ENCODE results near the gene RABGAP1.

RABGAP1 gene

DNA sequence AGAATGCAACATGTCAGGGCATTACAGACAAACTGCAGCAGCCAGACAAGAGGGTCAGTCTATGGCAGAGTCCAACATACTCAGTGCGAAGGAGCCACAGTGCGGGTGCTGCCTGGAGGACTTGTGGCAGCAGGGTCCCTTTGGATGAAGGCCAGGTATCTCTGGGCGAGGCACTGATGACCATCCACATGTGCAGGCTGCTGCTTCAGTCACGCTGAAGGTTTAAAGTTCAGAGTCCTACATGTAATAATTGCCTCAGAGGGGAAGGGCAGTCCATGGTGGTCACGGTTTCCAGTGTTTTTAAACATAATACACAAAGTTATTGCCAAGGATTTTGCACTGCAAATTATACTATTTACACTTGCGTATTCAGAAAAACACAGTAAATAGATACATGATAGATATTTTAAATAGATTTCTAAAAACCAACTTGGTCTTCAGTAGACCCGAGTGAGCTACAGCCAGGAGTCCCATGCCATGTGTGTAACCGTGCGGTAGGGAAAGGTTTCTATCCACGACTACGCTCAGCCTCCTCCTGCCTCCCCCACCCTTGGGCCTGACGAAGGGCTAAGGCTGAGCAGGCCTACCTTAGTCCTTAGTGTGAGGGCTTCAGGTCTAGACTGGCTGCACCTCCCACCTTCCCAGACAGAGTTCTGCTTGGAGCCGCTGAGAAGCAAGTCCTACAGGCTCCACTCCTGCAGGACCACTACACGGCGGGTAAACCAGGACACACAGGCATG, 168.9 kb downstream of the RABGAP1 start:
- no peak for DNase-seq (ENCODE audit: low read depth, low spot score)

DNA sequence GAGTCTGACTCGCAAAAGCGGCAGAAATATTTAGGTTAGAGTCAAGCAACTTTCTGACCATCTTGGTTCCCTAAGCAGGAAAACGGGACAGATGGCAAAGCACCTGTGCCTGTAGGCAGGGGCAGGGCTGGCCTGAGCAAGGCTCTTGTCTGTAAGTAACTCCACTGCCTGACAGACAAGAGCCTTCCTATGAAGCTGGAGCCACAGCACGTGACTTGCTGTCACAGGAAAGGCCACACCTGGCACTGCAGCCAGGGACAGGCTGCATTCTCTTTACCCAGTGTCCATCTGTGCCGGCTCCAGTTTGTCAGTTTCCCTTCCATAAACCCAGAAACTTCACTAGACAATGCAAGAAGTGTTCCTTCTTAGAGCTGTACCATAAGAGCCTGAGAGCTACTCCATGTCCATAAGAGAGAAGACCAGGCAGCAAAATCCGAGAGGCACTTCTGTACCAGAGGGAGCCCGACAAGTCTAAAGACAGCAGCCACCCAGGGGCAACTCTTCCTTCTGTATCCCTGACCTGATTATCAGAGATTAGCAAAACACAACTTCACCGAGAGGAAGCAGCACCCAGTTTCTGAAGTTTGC, 170.7 kb downstream of the RABGAP1 start:
- no peak for DNase-seq (ENCODE audit: low read depth, low spot score)

DNA sequence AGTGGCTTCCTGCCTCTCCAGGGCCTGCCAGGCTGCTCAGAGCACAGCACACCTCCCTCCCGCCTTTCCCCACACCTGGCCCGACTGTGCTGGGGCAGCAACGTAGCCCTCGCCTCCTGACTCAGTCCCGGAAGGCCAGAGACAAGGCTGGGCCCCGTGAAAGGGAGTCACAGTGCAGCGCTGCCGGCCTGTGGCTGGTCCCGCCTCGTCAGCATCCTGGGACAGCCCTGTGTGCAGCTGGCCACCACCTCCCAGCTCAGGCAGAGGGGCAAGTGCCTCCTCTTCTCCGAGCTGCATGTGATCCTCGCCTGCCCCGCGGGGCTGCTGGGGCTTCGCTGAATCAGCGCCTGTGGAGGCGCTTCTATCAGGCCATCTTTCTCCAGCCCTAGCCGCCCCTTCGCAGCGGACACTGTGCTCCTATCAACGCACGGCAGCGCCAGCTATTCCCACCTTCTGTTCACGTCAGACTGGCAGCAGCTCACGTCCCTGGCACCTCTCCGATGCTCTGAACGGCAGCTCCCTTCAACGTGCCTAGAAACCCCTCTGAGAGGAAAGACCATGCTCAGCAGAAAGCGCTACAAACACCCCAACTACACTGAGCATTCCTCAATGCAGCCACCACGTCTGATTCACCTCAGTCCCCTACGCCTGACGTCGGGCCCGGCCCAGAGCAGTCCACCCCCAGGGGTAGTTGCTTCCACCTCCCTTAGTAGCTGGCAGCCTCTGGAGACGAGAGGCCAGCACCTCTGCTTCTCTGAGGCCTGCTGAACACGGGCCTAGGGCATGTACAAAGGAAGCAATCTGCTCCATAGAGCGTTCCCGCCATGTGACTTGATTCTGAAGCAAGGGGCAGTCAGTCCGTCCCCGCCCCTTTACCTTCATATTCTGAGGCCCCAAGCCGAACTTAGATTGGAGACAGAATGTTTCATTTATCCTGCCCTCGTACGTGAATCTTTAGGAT, 171.5 kb downstream of the RABGAP1 start:
- no peak for DNase-seq (ENCODE audit: low read depth, low spot score)

DNA sequence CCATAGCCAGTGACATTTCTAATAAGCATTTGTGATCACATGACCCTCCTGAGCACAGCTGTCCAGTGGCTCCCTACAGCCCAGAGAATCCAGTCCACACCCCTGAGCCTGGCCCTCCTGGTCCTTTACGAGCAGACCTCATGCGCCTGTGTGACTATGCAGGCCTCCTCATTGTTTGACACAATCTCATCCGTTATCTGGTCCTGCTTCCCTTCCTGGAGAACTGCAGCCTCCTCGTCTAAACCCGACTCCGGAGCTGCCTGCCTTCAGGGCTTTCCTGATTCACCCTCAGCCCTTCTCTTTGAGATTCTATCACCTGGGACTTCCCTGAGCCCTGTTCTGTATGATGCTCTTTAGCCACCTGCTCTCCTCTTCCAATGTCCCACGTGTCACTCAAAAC, 172.4 kb downstream of the RABGAP1 start:
- DNase-seq (ENCODE audit: low read depth, low spot score) = no peak

DNA sequence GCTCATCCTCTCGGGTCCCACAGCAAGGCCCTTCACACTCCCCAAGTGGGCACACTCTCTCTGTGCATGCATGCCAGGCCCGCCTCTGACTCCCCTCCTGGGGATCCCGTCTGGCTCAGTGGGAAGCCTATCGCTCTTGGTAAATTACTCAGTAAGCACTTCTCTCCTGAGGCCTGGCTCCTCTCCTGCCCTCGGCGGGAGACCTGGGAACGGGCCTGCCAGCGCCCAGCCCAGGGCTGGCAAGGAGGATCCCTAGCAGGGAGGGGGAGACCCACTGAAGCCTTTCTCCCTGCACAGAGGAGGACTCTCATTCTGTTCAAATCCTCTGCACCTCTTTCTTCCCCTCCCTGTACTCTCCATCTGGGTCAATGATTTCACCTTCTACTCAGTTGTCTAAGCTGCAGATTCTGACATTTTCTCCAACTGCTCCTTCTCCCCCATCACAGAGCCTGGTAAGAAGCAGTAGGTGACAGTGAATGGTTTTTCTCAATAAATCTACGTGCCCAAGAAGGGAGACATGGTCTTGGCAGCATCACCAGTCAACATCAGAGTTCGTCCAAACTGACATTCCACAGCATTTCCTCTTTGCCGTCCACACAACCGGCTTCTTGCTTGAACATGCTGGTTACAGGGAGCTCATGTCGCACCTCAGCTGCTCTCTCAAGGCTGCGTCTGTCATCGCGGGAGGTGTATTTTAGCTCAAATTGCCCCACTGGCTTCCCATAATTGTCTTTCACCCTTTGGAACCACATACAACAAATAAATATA, 174.5 kb downstream of the RABGAP1 start:
- no peak for DNase-seq (ENCODE audit: low read depth, low spot score)

DNA sequence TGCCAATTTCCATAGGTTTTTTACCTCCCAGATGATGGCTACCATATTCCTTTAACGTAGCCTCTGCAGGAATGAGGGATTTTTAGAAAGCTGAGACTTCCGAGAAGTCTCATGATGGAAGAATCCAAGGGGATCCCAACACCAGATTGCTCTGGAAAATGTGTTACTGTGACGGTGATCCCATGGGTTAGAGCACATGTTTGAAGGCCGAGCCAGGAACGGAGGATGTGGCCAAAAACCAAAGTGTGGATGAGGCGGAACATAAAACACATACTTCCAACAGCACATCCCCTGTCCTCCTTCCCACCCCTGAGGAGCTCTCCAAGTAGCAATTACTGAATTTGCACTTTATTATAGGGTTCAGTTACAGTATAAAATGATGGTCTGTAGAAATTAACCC, 175.2 kb downstream of the RABGAP1 start:
- DNase-seq (ENCODE audit: low read depth, low spot score) = no peak

DNA sequence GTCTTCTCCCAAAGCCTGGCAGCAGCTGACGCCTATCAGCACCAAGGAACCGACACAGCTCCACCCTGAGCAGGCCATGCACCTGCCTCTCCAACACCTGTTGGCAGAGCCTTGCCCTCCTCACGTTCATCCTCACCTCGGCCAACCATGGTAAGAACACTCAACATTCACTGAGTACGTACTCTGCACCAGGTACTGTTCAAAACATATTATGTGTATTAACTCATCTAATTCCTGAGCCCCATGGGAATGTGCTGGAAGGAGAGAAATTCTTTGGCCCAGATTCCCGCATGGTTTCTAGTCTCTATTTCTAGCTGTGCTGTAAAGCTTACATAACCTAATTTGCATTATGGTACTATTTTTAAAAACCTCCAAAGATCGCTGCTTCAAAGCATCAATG, 178.7 kb downstream of the RABGAP1 start:
- no peak for DNase-seq (ENCODE audit: low read depth, low spot score)

DNA sequence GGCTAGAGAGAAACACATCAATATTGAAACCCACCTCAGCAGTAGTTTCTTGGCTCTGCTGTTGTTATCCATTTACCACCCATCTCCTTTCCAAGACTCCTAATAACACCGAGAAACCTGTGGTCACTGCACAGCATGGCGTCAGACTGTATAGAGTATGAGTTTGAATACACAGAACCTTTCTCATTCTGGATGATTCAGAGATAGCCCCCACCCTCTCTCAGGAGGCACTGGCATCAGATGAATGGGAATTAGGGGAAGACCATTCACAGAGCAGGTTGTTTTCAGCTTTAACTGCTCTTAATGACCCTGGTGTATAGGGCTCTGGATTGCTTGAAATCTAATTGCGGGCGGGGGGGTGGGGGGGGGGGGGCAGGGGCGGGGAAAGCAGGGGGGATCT, 179.3 kb downstream of the RABGAP1 start:
- DNase-seq (ENCODE audit: low read depth, low spot score) = no peak

DNA sequence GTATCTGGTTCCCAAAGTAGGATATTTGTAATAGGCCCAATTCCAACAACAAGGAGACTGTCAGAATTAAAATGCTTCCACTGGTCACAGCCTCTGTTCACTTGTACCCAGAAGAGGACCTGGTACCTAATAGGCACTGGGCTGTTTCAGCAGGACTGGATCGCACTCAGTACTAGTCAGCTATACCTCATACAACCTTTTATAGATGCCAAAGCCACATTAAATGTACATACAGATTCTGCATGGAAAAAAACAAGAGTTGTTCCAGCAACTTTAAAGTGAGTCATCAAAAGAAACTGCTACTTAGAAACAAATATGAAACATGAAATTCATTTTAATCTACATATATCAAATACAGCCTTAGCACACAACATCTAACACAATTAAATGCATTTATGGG, 180.1 kb downstream of the RABGAP1 start:
- no peak for DNase-seq (ENCODE audit: low read depth, low spot score)

DNA sequence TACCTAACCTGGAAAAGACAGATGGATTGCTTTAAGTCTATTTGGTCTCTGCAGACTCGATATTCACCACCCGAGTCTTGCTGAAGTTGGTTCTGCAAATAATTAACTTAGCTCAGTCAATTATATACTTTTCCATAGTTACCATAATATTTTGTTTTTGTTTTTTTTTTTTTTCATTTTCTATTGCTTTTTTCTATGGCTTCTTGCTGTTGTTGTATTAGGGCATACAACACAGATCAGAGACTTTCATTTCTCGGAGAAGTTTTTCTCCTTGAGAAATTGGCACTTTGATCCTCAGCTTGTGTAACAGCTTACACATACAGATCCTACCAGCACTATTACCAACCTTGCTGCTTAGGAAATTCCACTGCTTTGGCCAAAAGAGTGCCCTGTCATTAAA, 180.6 kb downstream of the RABGAP1 start:
- no peak for DNase-seq (ENCODE audit: low read depth, low spot score)

DNA sequence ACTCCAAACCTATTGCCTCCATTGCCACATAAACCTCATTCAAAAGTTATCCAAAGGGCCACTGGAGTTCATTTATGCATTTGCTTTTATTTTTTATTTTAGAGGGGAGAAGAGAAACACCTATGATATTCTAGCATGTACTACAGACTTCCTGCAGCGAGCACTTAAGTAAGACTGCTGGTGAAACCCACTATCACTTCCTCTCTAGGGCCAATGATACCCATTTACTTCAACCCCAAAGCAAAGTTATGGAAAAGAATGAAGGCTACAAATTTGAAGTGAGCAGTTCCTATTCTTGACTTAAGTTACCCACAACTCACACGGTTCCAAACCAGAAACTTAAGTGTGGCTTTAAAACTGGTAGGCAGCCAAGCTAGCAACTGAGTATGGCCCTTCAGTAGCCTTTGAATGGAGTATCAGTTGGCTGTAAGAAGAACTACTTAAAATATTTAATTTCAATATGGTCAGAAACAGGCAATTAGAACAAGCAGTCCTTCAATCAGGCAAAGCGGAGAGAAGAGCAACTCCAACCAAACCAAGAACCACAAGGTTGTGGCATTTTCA, 186.8 kb downstream of the RABGAP1 start:
- DNase-seq (ENCODE audit: low read depth, low spot score) = no peak

DNA sequence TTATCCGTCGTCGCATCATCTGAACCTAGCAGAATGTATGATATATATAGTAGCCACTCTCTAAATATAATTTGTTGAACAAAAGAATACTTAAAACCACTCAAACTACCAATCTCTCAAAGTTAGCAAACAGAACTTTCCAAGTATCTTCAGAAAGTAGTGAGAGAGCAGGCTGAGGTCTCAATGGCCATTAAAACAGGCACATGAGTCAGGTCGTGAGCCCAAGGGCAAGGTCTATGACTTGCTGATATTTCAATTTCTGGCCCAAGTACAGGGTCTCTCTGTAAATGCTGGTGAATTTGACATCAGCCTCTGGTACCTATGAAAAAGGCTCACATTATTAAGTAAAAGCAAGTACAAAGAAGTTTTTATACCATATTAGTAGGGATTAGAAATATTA, 187.8 kb downstream of the RABGAP1 start:
- no peak for DNase-seq (ENCODE audit: low read depth, low spot score)

DNA sequence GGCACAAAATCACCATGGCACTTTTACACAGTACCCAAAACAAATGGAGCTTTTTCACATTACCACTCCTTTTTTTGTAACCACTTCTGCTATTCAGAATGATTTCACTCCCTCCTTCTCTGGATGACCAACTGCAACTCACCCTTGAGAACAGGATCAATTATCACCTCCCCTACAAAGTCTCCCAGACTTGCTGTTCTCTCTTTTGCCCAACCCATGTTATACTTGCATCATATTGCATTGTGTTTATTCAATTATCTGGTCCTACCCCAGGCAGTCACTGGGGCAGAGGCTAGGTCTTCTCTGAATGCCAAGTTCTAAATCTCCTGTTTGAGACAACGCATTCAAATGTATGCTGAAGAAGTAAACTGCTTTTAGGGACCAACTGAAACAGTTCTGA, 188.6 kb downstream of the RABGAP1 start:
- DNase-seq (ENCODE audit: low read depth, low spot score) = no peak

DNA sequence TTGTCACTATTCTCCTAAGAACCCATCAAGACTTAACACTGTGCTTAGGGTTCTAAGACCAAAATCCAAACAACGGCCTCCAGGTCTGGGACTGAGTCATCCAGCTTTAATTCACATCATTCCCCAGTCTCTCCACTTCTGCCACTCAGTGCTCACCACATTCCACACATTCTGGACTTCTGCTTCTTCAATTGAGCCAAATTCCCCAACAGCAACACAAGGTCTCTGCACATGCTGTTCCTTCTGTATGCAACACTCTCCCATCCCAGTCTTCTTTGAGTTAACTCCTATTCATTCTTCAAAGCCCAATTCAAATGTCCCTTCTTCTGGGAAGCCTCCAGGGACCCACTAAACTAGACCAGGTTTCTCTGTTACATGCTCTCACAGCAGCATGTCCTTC, 190.4 kb downstream of the RABGAP1 start:
- no peak for DNase-seq (ENCODE audit: low read depth, low spot score)

DNA sequence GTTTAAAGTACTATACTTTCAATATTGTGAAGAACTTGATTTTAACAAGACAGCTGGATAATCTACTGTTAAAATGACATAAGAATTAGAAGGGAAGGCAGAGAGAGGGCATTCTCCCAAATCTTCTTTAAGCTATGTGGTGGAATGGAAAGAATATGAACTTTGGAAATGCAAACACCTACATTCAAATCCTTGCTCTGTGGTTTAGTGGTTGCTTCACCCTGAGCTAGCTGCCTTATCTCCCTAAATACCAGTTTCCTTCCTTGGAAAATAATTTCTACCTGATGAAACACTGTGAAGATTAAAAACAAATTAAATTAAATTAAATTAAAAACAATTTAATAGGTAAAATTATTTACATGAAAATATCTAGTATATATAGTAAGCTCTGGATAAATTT, 191.2 kb downstream of the RABGAP1 start:
- DNase-seq (ENCODE audit: low read depth, low spot score) = no peak

DNA sequence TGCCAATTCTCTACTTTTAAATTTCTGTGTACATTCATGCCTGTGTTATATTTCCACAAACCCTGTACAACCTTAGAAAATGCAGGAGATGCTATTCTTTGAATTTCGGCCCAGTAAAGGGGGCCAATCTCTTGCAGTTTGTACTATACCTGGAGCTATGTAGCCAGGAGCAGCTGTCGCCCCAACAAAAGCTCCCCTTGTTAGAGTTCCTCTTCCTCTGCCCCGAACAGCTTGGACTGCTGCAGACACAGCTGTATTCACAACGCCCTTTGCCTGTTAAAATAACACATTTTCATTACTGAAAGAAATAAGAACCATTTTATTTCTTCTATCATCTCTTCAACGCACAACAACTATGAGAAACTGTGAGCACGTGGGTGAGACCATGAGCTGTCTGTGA, 191.9 kb downstream of the RABGAP1 start:
- no peak for DNase-seq (ENCODE audit: low read depth, low spot score)

DNA sequence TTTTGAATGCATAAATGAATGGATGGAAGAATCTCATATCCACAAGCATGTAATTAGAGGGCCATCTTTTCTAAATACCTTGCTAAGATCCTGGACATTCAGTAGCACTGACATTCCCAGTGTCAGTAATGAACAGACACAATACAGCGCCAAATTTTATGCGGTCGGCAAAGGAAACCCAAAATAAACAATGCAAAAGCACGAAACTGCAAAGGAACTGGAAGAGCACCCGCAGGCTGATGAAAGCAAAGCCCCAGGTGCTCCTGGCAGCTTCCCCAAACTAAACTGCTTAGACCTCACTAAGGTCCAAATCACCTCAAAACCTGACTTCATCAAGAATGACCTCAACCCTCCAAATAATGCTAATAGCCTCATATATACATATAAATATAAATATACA, 194.6 kb downstream of the RABGAP1 start:
- DNase-seq (ENCODE audit: low read depth, low spot score) = no peak

DNA sequence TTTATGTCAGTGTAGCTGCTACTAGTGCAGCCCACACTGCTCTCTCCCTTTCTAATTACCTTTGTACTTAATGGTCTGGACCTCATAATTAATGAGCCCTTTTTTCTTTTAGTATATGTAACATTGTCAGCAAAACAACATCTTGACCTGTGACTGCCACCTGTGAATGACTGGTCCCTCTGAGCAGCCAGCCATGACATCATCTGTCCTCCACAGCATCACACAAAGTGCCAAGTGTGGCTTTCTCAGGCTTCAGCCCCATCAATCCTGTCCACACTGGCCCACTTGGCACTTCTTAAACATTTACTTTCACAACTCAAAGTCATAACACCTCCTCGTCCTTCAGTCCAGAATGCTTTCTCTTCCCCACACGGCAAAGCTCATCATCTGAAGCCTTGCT, 197.3 kb downstream of the RABGAP1 start:
- no peak for DNase-seq (ENCODE audit: low read depth, low spot score)

DNA sequence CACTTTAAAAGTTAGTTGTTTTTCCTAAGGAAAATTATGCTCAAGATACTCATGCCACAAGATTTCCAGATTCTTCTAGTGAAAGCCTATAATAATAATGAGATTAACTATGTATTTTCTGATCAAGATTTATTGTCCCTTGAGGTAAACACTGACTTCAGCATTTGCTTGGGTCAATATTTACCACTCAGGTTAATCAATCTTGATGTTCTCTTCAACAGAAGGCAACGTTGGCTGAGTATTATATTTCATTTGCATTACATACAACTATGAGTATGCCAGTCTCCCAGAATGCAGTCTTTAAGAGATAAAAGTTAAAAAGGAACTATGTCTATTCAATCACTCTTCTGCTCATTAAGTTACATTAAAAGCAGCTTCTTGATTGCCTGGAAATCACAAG, 208.2 kb downstream of the RABGAP1 start:
- no peak for DNase-seq (ENCODE audit: low read depth, low spot score)

DNA sequence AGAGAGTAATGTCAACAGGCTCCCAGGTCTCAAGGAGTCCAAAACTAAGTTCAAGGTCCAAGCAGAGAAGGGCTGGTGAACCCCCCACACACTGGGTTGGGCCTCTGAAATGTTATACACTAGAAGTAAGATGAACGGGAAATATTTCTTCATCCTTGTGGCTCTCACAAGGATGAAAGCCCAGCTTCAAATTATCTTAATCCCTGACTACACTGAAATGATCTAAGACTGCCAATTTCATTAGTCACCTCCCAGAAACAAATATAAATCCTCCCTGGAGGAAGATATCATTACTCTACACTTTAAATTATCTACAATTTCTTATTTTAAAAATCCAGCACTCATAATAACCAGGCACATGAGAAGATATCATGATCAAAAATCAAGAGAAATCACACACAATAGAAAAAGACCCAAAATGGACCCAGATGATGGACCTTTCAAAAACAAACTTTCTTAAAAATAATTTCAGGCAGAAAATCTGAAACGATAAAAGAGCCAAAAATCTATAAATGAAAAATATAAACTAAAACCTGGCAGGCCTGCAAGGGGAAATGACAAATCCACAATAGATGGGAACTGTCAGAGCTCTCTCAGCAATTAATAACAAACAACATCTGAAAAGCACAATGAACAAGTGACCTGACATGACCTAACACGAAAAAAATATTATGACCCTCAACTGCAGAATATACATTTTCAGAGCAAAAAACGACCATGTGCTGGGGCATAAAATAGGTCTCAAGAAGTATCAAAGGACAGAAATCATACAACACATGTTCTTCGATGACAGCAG, 210.1 kb downstream of the RABGAP1 start:
- DNase-seq (ENCODE audit: low read depth, low spot score) = no peak

Data from activated CD4-positive, CD25-positive, alpha-beta regulatory T cell treated with anti-CD3 and anti-CD28 coated beads, Interleukin-2, amount 50 U/mL, for 16 hours (primary cell).